HTERT RPE-1 (cell line): ENCODE data around the gene RCAN2.
"Not testable (repeated sequence)": the region's sequence is repeated elsewhere in the genome, so short reads cannot be mapped to it uniquely, and the experiment has no call there.

Experiments
- in situ Hi-C: fragments of 300-500 bp; cut with MboI; formaldehyde crosslinking; loops from 4 replicates; pipeline ENCODE4 v1.14.3; 2020; ENCODE audit warnings: low sequenced_read_pairs

RCAN2 gene

GRCh38 chr6:46338131-46338530, 153.1 kb downstream of the RCAN2 start:
- in situ Hi-C loops, result no loop called here

GRCh38 chr6:46334442-46334841, 156.8 kb downstream of the RCAN2 start:
- in situ Hi-C loops, result no loop called here

GRCh38 chr6:46333481-46333880, 157.8 kb downstream of the RCAN2 start:
- in situ Hi-C loops, result no loop called here

GRCh38 chr6:46332448-46332847, 158.8 kb downstream of the RCAN2 start:
- in situ Hi-C loops, result not testable (repeated sequence)

GRCh38 chr6:46331461-46331860, 159.8 kb downstream of the RCAN2 start:
- in situ Hi-C loops, result no loop called here

- in situ Hi-C loops, result no loop called here
These were observed 161.7 kb downstream of the RCAN2 start for GRCh38 chr6:46329568-46329967.

GRCh38 chr6:46327779-46328178, 163.5 kb downstream of the RCAN2 start:
- in situ Hi-C loops, result no loop called here

GRCh38 chr6:46325561-46326530, 165.4 kb downstream of the RCAN2 start:
- in situ Hi-C loops, result no loop called here

- in situ Hi-C loops, result no loop called here
These were observed 166.5 kb downstream of the RCAN2 start for GRCh38 chr6:46324706-46325105.

GRCh38 chr6:46323966-46324622, 167.2 kb downstream of the RCAN2 start:
- in situ Hi-C loops, result no loop called here

GRCh38 chr6:46323312-46323965, 167.8 kb downstream of the RCAN2 start:
- in situ Hi-C loops, result no loop called here

- in situ Hi-C loops, result no loop called here
These were observed 170.7 kb downstream of the RCAN2 start for GRCh38 chr6:46320505-46320904.

- in situ Hi-C loops, result no loop called here
These were observed 175.7 kb downstream of the RCAN2 start for GRCh38 chr6:46315589-46315988.

GRCh38 chr6:46312654-46313053, 178.6 kb downstream of the RCAN2 start:
- in situ Hi-C loops, result no loop called here

- in situ Hi-C loops, result no loop called here
These were observed 181.1 kb downstream of the RCAN2 start for GRCh38 chr6:46310196-46310595.

GRCh38 chr6:46306431-46306830, 184.8 kb downstream of the RCAN2 start:
- in situ Hi-C loops, result no loop called here

- in situ Hi-C loops, result no loop called here
These were observed 185.4 kb downstream of the RCAN2 start for GRCh38 chr6:46305833-46306232.

GRCh38 chr6:46305236-46305635, 186.0 kb downstream of the RCAN2 start:
- in situ Hi-C loops, result no loop called here

GRCh38 chr6:46302816-46303215, 188.4 kb downstream of the RCAN2 start:
- in situ Hi-C loops, result no loop called here

- in situ Hi-C loops, result no loop called here
These were observed 189.1 kb downstream of the RCAN2 start for GRCh38 chr6:46302176-46302575.

GRCh38 chr6:46299253-46299652, 192.0 kb downstream of the RCAN2 start:
- in situ Hi-C loops, result no loop called here

- in situ Hi-C loops, result no loop called here
These were observed 194.7 kb downstream of the RCAN2 start for GRCh38 chr6:46296586-46296985.
